Muscle of leg (tissue), 11 donors: ENCODE measurements around the gene KLHL13. TPM values are rescaled to one million over a fixed set of nuclear protein-coding genes. Genes with fewer than 3 reads are reported as not detected.
"Not testable (repeated sequence)": the region's sequence is repeated elsewhere in the genome, so short reads cannot be mapped to it uniquely, and the experiment has no call there.

Experiments used
- DNase-seq: peaks from one replicate; pipeline ENCODE4 v3.0.0; 2013
- H3K27ac ChIP-seq: one replicate; pipeline ENCODE4 v1.5.1; 2013; ENCODE audit warnings: mild to moderate bottlenecking, low read length, control low read depth
- H3K27me3 ChIP-seq: one replicate; pipeline ENCODE4 v1.6.1; 2013; ENCODE audit warnings: low read length; ENCODE audit not compliant: control insufficient read depth, insufficient read depth
- H3K36me3 ChIP-seq: one replicate; pipeline ENCODE4 v1.6.1; 2013; ENCODE audit warnings: low read length; ENCODE audit not compliant: control insufficient read depth, insufficient read depth
- H3K4me1 ChIP-seq: one replicate; pipeline ENCODE4 v1.6.1; 2013; ENCODE audit warnings: low read length; ENCODE audit not compliant: control insufficient read depth, insufficient read depth
- H3K4me3 ChIP-seq: one replicate; pipeline ENCODE4 v1.5.1; 2013; ENCODE audit warnings: low read length, control low read depth
- H3K9me3 ChIP-seq: replicated peaks from 2 replicates; pipeline ENCODE4 v1.6.1; 2013; ENCODE audit warnings: low read depth, low read length; ENCODE audit not compliant: control insufficient read depth
- WGBS: methylation state at CpG from one replicate; pipeline ENCODE4 v1.1.5; 2013; ENCODE audit warnings: missing lambda C conversion rate; ENCODE audit not compliant: insufficient coverage; 5-methylcytosine and 5-hydroxymethylcytosine counted together
- polyA plus RNA-seq, 8 donors: library from polyadenylated mRNA; unstranded; fragments of 120-200 nt; gene quantifications; one replicate each; pipeline versions ENCODE4 v1.2.1 to v1.2.3, GENCODE V29; 2013; ENCODE audit warnings: inconsistent platforms in 1 of 8, low replicate concordance in 1 of 8; ENCODE audit not compliant: insufficient read length in 8 of 8, insufficient read depth in 1 of 8
- total RNA-seq: library from RNA; stranded (reverse); fragments of 120-200 nt; gene quantifications from one replicate; pipeline ENCODE4 v1.2.4, GENCODE V29; 2013

KLHL13 gene
- total and polyA plus RNA-seq, 9 donors, result 44.5 to 70.1 (median 57.8) TPM

DNA sequence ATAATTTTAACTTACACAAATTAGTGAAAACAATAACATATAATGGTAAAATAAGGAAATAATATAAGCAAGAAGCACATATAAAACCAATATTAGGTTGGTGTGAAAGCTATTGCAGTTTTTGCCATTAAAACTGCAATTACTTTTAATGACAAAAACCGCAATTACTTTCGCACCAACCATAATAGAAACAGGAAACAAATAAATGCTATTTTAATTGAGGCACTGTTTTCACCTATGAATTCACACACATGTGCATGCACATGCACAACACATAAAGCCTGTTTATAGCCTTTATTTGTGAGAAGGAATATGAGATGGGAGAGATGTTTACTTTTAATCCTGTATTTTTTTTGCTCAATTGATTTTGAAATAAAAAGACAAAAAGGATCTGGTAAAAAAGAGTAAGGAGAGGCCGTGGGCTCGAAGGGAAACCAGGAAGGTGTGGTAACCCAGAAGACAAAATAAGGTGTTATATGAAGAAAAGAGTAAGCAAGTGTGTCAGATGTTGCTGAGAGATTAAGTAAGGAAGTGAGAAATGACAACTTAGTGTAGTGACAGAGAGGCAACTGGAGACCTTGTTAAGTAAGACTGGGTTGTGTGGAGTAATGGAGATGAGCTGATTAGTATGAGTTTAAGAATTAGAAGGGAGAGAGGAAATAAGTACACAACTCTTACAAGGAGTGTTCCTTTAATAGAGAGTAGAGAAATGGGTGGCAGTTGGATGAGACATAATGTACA is 69.0 kb downstream of the KLHL13 start:
- Histone ChIP-seq H3K4me3 (no peak overlapping the region), H3K9me3 (peaks cover 9% of the 10 kb centered on the region), H3K4me1 (no peaks in the 10 kb centered on the region), H3K27me3 (no peaks in the 10 kb centered on the region), H3K36me3 (no peaks in the 10 kb centered on the region), H3K27ac (no peak overlapping the region)
- no peak for DNase-seq
- 58% methylated on average over 2 of the region's 4 CpGs for WGBS

DNA sequence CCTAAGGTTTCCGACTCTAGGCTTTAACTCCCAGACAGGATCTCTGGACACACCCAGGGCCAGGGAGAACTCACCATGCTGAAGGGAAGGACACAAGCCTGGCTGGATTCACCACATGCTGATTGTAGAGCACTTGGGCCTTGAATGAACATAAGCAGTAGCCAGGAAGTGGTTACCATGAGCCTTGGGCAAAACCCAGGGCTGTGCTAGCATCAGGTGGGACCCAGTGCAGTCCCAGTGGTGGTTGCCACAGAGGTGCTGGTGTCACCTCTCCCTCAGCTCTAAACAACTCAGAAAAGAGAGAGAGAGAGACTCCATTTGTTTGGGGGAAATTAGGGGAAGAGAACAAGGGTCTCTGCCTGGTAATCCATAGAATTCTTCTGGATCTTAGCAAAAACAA is 77.0 kb downstream of the KLHL13 start:
- WGBS, result 100% methylated on average over 1 of the region's 1 CpG
- H3K27me3 ChIP-seq, result no peaks in the 10 kb centered on the region
- DNase-seq, result no peak
- no peaks in the 10 kb centered on the region for H3K36me3 ChIP-seq
- H3K27ac ChIP-seq, result no peak overlapping the region
- H3K4me1 ChIP-seq, result no peaks in the 10 kb centered on the region
- H3K4me3 ChIP-seq, result no peak overlapping the region
- H3K9me3 ChIP-seq, result peaks cover 8% of the 10 kb centered on the region

DNA sequence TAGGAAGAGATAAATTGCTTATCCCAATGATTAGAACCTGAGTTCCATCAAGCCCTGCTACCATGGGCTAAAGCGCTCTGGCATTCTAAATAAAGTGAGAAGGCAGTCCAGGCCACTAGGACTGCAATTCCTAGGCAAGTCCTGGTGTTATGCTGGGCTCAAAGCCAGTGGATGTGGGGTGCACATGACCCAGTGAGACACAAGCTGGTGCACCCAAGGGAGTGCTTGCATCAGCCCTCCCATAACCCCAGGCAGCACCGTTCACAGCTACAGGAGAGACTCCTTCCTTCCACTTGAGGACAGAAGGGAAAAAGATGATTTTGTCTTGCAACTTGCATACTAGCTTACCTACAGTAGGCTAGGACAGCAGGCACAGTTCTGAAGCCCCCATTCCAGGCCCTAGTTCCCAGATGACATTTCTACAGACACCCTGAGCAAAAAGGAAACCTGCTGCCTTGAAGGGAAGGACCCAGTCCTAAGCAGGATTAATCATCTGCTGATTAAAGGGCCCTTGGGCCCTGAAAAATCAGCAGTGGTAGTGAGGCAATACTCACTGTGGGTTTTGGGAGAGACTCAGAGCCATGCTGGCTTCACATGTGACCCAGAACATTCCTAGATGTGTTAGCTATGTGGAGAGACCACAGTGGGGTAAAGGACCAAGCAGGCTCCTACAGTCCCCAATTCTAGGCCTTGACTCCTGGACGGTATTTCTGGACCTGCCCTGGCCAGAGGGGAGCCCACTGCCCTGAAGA is 77.8 kb downstream of the KLHL13 start:
- H3K9me3 ChIP-seq, result peaks cover 4% of the 10 kb centered on the region
- H3K27me3 ChIP-seq, result no peaks in the 10 kb centered on the region
- H3K4me1 ChIP-seq, result no peaks in the 10 kb centered on the region
- no peak overlapping the region for H3K27ac ChIP-seq
- H3K4me3 ChIP-seq, result no peak overlapping the region
- no peak for DNase-seq
- H3K36me3 ChIP-seq, result no peaks in the 10 kb centered on the region
- WGBS, result no CpG with 5 or more reads among the region's 3 CpGs

DNA sequence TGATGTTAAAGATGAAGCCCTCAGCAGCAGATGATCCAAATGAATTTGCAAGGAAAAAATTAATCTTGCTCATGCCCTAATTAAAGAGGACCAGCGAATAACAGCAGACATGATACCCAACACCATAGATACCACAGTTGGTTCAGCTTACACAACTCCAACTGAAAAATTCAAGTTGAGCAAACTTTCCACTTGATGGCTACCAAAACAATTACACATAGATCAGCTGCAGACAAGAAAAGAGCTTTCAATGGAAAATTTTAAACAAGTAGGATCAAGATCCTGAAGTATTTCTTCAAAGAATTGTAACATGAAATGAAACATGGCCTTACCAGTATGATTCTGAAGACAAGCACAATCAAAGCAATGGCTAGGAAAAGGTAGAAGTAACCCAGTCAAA is 90.0 kb downstream of the KLHL13 start:
- no peaks in the 10 kb centered on the region for H3K27me3 ChIP-seq
- H3K36me3 ChIP-seq, result no peaks in the 10 kb centered on the region
- WGBS, result no CpG with 5 or more reads among the region's 1 CpG
- no peak overlapping the region for H3K4me3 ChIP-seq
- no peak overlapping the region for H3K27ac ChIP-seq
- no peaks in the 10 kb centered on the region for H3K4me1 ChIP-seq
- DNase-seq, result no peak
- H3K9me3 ChIP-seq, result no peaks in the 10 kb centered on the region

DNA sequence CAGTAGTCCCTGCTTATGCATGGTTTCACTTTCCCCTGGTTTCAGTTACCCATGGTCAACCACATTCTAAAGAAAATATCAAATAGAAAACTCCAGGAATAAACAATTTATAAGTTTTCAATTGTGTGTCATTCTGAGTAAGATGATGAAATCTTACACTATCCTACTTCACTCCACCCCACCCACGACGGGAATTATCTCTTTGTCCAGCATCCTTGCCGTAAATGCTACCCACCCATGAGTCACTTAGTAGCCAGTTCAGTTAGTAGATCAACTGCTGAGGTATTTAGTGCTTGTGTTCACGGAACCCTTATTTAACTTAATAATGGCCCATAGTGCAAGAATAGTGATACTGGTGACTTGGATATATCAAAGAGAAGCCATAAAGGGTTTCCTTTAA is 91.4 kb downstream of the KLHL13 start:
- no peaks in the 10 kb centered on the region for H3K4me1 ChIP-seq
- WGBS, result no CpG with 5 or more reads among the region's 4 CpGs
- no peaks in the 10 kb centered on the region for H3K9me3 ChIP-seq
- H3K4me3 ChIP-seq, result no peak overlapping the region
- H3K27ac ChIP-seq, result no peak overlapping the region
- no peaks in the 10 kb centered on the region for H3K27me3 ChIP-seq
- H3K36me3 ChIP-seq, result no peaks in the 10 kb centered on the region
- DNase-seq, result no peak

DNA sequence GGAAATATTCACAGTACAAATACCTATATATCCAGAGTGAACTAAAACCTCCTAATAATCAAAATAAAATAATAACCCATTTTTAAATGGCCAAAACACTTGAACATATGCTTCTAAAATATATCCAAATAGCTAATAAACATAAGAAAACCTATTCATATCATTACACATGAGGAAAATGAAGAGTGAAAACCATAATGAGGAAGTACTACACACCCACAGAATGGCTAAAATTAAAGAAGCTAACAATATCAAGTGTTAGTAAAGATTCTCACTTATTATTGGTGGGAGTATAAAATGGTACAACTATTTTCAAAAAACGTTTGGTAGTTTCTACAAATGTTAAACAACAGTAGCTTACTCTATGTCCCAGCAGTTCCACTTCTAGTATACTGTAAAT is 92.1 kb downstream of the KLHL13 start:
- DNase-seq, result no peak
- H3K4me3 ChIP-seq, result no peak overlapping the region
- no peaks in the 10 kb centered on the region for H3K9me3 ChIP-seq
- no CpG with 5 or more reads among the region's 1 CpG for WGBS
- no peak overlapping the region for H3K27ac ChIP-seq
- no peaks in the 10 kb centered on the region for H3K4me1 ChIP-seq
- H3K27me3 ChIP-seq, result no peaks in the 10 kb centered on the region
- no peaks in the 10 kb centered on the region for H3K36me3 ChIP-seq

DNA sequence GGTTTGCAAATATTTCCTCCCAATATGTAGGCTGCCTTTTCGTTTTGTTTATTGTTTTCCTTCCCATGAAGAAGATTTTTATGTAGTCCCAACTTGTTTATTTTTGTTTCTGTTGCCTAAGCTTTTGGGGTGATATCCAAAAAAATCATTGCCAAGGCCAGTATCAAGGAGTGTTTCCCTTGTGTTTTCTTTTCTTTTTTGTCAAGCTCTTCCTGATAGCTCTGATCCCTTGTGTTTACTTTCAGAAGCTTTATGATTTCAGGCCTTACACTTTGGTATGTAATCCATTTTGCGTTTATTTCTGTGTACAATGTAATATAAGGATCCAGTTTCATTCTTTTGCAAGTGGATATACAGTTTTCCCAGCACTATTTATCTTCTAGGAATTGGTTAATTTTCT is 93.9 kb downstream of the KLHL13 start:
- no peak overlapping the region for H3K4me3 ChIP-seq
- no peak overlapping the region for H3K27ac ChIP-seq
- H3K27me3 ChIP-seq, result no peaks in the 10 kb centered on the region
- no peaks in the 10 kb centered on the region for H3K4me1 ChIP-seq
- DNase-seq, result no peak
- WGBS, result no CpG with 5 or more reads among the region's 2 CpGs
- no peaks in the 10 kb centered on the region for H3K9me3 ChIP-seq
- H3K36me3 ChIP-seq, result no peaks in the 10 kb centered on the region

DNA sequence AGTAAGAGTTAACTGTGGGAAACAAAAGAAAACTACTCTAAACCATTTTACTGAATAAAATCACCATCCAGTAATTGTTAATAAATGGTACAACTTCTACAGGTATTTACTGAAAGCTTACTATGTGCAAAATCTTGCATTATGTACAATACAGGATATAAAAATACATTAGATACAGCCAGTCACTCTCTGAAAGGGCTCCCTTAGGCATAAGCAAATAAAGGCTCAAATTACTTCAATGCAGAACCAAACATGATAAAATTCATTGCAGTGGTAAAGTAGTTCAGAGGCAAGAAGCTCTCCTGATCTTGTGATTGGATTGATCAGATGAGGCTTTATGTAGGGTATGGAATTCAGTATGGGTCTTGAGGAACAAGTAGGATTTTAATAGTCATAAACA is 100.2 kb downstream of the KLHL13 start:
- Histone ChIP-seq H3K4me3 (no peak overlapping the region), H3K9me3 (no peaks in the 10 kb centered on the region), H3K36me3 (no peaks in the 10 kb centered on the region), H3K27ac (no peak overlapping the region), H3K4me1 (no peaks in the 10 kb centered on the region), H3K27me3 (no peaks in the 10 kb centered on the region)
- no peak for DNase-seq

- H3K27me3 ChIP-seq, DNase-seq, H3K9me3 ChIP-seq, H3K4me1 ChIP-seq, H3K4me3 ChIP-seq, H3K36me3 ChIP-seq, H3K27ac ChIP-seq: not testable (repeated sequence)
- WGBS, result no CpG with 5 or more reads among the region's 6 CpGs
Observed at GRCh38 chrX:118002417-118002816, 114.2 kb downstream of the KLHL13 start.

GRCh38 chrX:118000518-118000917 is 116.1 kb downstream of the KLHL13 start:
- Histone ChIP-seq H3K27me3 (no peaks in the 10 kb centered on the region), H3K9me3 (no peaks in the 10 kb centered on the region), H3K36me3 (no peaks in the 10 kb centered on the region), H3K27ac (no peak overlapping the region), H3K4me1 (no peaks in the 10 kb centered on the region), H3K4me3 (no peak overlapping the region)
- no peak for DNase-seq
